Tibial nerve (tissue), 4 donors: ENCODE measurements around the gene ERCC4.

Experiments
- EP300 ChIP-seq, 2 donors: sonication (generic); formaldehyde crosslinking; IDR thresholded peaks; one replicate each; pipeline ENCODE4 v1.6.1; 2017; ENCODE audit warnings: antibody characterized with exemption in 2 of 2, mild to moderate bottlenecking in 1 of 2
- POLR2A ChIP-seq, 2 donors: fragments of 450-650 bp; IDR thresholded peaks; one replicate each; pipeline ENCODE4 v1.6.1; 2017; ENCODE audit warnings: antibody characterized with exemption in 2 of 2, mild to moderate bottlenecking in 2 of 2, moderate library complexity in 2 of 2
- TF ChIP-seq, protein P1 (sequence below), 5 experiments: fragments of 200-600 bp in 3 of 5; fragments of 450-650 bp in 2 of 5; sonication (generic) in 3 of 5; IDR thresholded peaks; one replicate each; pipeline ENCODE4 v1.5.1; 2016 to 2019; ENCODE audit warnings: antibody characterized with exemption in 5 of 5, mild to moderate bottlenecking in 3 of 5, moderate library complexity in 2 of 5

DNA sequence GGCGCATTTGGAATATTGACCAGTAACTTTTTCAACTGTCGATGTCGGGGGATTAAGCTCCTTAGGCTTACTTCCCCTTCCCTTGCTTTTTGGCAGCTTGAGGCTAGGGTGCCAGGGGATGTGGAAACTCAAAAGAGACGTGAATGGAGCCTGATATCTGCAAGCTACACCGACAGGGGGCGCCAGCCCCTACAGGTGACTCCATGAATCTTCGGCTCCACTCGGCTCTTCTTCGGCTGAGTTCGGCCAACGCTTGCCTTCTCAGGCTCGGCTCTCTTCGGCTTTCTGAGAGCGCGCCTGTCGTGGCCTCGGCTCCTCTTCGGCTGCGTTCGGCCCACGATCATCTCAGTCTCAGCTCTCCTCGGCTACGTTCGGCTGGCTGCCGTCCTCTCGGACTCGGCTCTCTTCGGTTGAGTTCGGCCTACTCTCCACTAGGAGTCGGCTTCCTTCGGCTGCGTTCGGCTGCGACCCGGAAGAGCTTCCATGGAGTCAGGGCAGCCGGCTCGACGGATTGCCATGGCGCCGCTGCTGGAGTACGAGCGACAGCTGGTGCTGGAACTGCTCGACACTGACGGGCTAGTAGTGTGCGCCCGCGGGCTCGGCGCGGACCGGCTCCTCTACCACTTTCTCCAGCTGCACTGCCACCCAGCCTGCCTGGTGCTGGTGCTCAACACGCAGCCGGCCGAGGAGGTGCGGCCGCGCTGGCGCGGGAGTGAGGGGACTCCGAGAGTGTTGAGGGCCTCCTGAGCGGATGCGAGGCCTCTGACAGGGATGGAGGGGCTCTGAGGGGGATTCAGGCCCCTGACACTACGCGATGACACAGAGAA lies at the start of gene ERCC4:
- TF ChIP-seq, protein P1, sequence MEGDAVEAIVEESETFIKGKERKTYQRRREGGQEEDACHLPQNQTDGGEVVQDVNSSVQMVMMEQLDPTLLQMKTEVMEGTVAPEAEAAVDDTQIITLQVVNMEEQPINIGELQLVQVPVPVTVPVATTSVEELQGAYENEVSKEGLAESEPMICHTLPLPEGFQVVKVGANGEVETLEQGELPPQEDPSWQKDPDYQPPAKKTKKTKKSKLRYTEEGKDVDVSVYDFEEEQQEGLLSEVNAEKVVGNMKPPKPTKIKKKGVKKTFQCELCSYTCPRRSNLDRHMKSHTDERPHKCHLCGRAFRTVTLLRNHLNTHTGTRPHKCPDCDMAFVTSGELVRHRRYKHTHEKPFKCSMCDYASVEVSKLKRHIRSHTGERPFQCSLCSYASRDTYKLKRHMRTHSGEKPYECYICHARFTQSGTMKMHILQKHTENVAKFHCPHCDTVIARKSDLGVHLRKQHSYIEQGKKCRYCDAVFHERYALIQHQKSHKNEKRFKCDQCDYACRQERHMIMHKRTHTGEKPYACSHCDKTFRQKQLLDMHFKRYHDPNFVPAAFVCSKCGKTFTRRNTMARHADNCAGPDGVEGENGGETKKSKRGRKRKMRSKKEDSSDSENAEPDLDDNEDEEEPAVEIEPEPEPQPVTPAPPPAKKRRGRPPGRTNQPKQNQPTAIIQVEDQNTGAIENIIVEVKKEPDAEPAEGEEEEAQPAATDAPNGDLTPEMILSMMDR (IDR thresholded peaks at IDR 0.05) = peak; percentile 80 to 96 (median 91)
- peak in 1 of 2 donors; percentile 37 for TF ChIP-seq POLR2A (IDR thresholded peaks at IDR 0.05)
- peak in 1 of 2 donors; percentile 64 for TF ChIP-seq EP300 (IDR thresholded peaks at IDR 0.05)
